SK-N-SH (cell line): ENCODE data around the gene CENPT. TPM values are rescaled to one million over a fixed set of nuclear protein-coding genes. Genes with fewer than 3 reads are reported as not detected.

ENCODE experiments used
- CHD2 ChIP-seq: fragments of 150-350 bp; IDR thresholded peaks from 2 replicates; pipeline ENCODE4 v1.6.1; 2018; ENCODE audit warnings: low read length; ENCODE audit not compliant: partially characterized antibody
- CTCF ChIP-seq: fragments of 200-600 bp; sonication (generic); IDR thresholded peaks from 2 replicates; pipeline ENCODE4 v1.6.1; 2017; ENCODE audit warnings: antibody characterized with exemption, mild to moderate bottlenecking, moderate library complexity
- EP300 ChIP-seq, 2 experiments: IDR thresholded peaks; 2 replicates each; pipeline versions ENCODE4 v1.4.0 to v1.6.1; 2012; ENCODE audit warnings: borderline replicate concordance in 1 of 2, low read depth in 1 of 2, low read length in 1 of 2
- EZH2phosphoT487 ChIP-seq: fragments of 200-600 bp; sonication (generic); IDR thresholded peaks from 2 replicates; pipeline ENCODE4 v1.6.1; 2017; ENCODE audit warnings: low read depth, mixed run types, mild to moderate bottlenecking, antibody characterized with exemption, moderate library complexity, borderline replicate concordance
- FOXJ3 ChIP-seq: sonication (generic); formaldehyde crosslinking; IDR thresholded peaks from 2 replicates; pipeline ENCODE4 v1.5.1; 2020; ENCODE audit warnings: mild to moderate bottlenecking, missing genetic modification reagents
- FOXM1 ChIP-seq: IDR thresholded peaks from 2 replicates; pipeline ENCODE4 v1.4.0; 2012; ENCODE audit warnings: low read depth, mild to moderate bottlenecking
- GABPA ChIP-seq: IDR thresholded peaks from 2 replicates; pipeline ENCODE4 v1.4.0; 2012; ENCODE audit warnings: low read depth, mild to moderate bottlenecking
- IRF3 ChIP-seq: fragments of 150-350 bp; IDR thresholded peaks from 2 replicates; pipeline ENCODE4 v1.6.1; 2016; ENCODE audit warnings: mild to moderate bottlenecking, low read depth, low read length
- JUND ChIP-seq: IDR thresholded peaks from 2 replicates; pipeline ENCODE4 v1.4.0; 2012
- MAX ChIP-seq: IDR thresholded peaks from 2 replicates; pipeline ENCODE4 v1.4.0; 2012; ENCODE audit warnings: low read depth
- MEF2A ChIP-seq: IDR thresholded peaks from 2 replicates; pipeline ENCODE4 v1.4.0; 2012; ENCODE audit warnings: low read depth, borderline replicate concordance
- NFIC ChIP-seq: IDR thresholded peaks from 2 replicates; pipeline ENCODE4 v1.4.0; 2012; ENCODE audit warnings: borderline replicate concordance
- NRF1 ChIP-seq: IDR thresholded peaks from 2 replicates; pipeline ENCODE4 v1.6.1; 2012; ENCODE audit warnings: low read depth, mild to moderate bottlenecking, low read length
- PBX3 ChIP-seq: IDR thresholded peaks from 2 replicates; pipeline ENCODE4; 2012
- RAD21 ChIP-seq: IDR thresholded peaks from 2 replicates; pipeline ENCODE4 v1.6.1; 2012; ENCODE audit warnings: mild to moderate bottlenecking, low read length
- RCOR1 ChIP-seq: fragments of 150-350 bp; IDR thresholded peaks from 2 replicates; pipeline ENCODE4 v1.6.1; 2017; ENCODE audit warnings: antibody characterized with exemption, low read length
- SIN3A ChIP-seq: IDR thresholded peaks from 2 replicates; pipeline ENCODE4 v1.6.1; 2012; ENCODE audit warnings: low read depth, mild to moderate bottlenecking, low read length, moderate library complexity, borderline replicate concordance
- TAF1 ChIP-seq: IDR thresholded peaks from 2 replicates; pipeline ENCODE4 v1.6.1; 2012; ENCODE audit warnings: low read depth, mild to moderate bottlenecking, low read length, moderate library complexity, borderline replicate concordance
- TEAD4 ChIP-seq: IDR thresholded peaks from 2 replicates; pipeline ENCODE4 v1.4.0; 2012; ENCODE audit warnings: mild to moderate bottlenecking, borderline replicate concordance; ENCODE audit not compliant: insufficient read depth
- USF2 ChIP-seq: fragments of 150-350 bp; IDR thresholded peaks from 2 replicates; pipeline ENCODE4 v1.6.1; 2017; ENCODE audit warnings: antibody characterized with exemption, low read length, low read depth, borderline replicate concordance
- YY1 ChIP-seq: IDR thresholded peaks from 2 replicates; pipeline ENCODE4 v1.4.0; 2012; ENCODE audit warnings: low read depth, mild to moderate bottlenecking
- polyA plus RNA-seq, 3 experiments: library from polyadenylated mRNA; depleted of rRNA; stranded (reverse); fragments of >200 nt; gene quantifications; 2 replicates each; pipeline ENCODE4 v1.2.3, GENCODE V29; 2012
- TF ChIP-seq, protein P1 (sequence below): IDR thresholded peaks from 2 replicates; pipeline ENCODE4 v1.6.1; 2012; ENCODE audit warnings: mild to moderate bottlenecking, low read depth, low read length, moderate library complexity

The CENPT gene
- polyA plus RNA-seq, 1 of the 3 experiments (the other 2 are of a cell fraction): 48.6 TPM

- TF ChIP-seq EP300 (IDR thresholded peaks at IDR 0.05; ENCODE audit: borderline replicate concordance in 1 of 2, low read depth in 1 of 2, low read length in 1 of 2) (no peak), MEF2A (no peak), RAD21 (peak; percentile 23), GABPA (peak; percentile 82), TAF1 (peak; percentile 17; the same call in 1 of the 2 replicates), IRF3 (no peak), NRF1 (peak; percentile 90), TEAD4 (no peak), PBX3 (no peak), CTCF (peak; percentile 64), EZH2phosphoT487 (no peak), CHD2 (peak; percentile 85), FOXM1 (no peak), JUND (no peak), NFIC (no peak), USF2 (no peak; the same call in 1 of the 2 replicates), RCOR1 (no peak), SIN3A (no peak; the same call in 1 of the 2 replicates), YY1 (no peak), FOXJ3 (no peak), MAX (peak; percentile 64; the same call in 1 of the 2 replicates)
- TF ChIP-seq, protein P1, sequence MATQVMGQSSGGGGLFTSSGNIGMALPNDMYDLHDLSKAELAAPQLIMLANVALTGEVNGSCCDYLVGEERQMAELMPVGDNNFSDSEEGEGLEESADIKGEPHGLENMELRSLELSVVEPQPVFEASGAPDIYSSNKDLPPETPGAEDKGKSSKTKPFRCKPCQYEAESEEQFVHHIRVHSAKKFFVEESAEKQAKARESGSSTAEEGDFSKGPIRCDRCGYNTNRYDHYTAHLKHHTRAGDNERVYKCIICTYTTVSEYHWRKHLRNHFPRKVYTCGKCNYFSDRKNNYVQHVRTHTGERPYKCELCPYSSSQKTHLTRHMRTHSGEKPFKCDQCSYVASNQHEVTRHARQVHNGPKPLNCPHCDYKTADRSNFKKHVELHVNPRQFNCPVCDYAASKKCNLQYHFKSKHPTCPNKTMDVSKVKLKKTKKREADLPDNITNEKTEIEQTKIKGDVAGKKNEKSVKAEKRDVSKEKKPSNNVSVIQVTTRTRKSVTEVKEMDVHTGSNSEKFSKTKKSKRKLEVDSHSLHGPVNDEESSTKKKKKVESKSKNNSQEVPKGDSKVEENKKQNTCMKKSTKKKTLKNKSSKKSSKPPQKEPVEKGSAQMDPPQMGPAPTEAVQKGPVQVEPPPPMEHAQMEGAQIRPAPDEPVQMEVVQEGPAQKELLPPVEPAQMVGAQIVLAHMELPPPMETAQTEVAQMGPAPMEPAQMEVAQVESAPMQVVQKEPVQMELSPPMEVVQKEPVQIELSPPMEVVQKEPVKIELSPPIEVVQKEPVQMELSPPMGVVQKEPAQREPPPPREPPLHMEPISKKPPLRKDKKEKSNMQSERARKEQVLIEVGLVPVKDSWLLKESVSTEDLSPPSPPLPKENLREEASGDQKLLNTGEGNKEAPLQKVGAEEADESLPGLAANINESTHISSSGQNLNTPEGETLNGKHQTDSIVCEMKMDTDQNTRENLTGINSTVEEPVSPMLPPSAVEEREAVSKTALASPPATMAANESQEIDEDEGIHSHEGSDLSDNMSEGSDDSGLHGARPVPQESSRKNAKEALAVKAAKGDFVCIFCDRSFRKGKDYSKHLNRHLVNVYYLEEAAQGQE: no peak
Observed at GRCh38 chr16:67841816-67842508, 5.5 kb downstream of the CENPT start, which contains the start of gene THAP11 (continued).
